GM18520 (cell line): ENCODE measurements around the gene ZNF777.
"Not testable (repeated sequence)": the region's sequence is repeated elsewhere in the genome, so short reads cannot be mapped to it uniquely, and the experiment has no call there.

Experiments used
- ATAC-seq: cut with Tn5 transposase; IDR thresholded peaks from one replicate; pipeline ENCODE4 v1.9.1; 2021; ENCODE audit not compliant: unreplicated experiment

ZNF777 gene

GRCh38 chr7:149460493-149461277 is at the start of gene ZNF777:
ZNF777 (minus strand) TSS chr7:149461062; CDS start chr7:149456022, 5,040 bp downstream.
- ATAC-seq, result peak; percentile 96

DNA sequence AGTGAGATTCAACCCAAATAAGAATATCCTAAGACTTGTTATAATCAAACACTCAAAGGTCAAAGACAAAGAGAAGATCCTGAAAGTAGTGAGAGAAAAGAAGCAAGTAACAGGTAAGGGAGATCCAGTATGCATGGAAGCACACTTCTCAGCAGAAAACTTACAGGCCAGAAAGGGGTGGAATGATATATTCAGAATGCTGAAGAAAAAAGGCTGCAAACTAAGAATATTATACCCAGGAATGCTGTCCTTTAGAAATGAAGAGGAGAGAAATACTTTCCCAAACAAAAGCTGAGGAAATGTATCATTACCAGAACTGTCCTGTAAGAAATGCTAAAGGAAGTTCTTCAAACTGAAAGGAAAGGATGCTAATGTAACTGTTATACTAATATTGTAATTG is 49.4 kb upstream of the ZNF777 start:
- no peak for ATAC-seq

- no peak for ATAC-seq
These were observed 48.9 kb upstream of the ZNF777 start for GRCh38 chr7:149509774-149510173.

- ATAC-seq, result no peak
These were observed 44.7 kb upstream of the ZNF777 start for GRCh38 chr7:149505551-149505950.

- ATAC-seq, result no peak
These were observed 40.8 kb upstream of the ZNF777 start for GRCh38 chr7:149501651-149502050.

DNA sequence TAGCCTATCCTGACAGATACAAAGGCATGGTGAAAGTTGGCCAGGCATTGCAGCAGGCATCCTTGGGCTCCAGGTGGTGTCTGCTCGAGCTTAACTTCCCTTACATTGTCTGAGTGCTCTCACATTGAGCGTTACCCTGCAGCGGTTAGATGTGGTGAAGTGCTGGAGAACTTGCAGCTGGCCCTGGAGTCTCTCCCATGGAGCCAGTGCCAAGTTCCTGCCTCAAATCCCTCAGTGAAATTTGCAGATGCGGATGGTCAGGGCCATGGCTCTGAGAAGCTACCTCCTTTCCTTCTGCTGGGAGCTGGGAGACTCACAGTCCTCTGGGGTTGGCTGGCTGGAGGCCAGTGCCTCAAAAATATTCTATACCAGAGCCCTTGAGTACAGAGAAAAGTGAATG is 40.0 kb upstream of the ZNF777 start:
- ATAC-seq, result no peak

GRCh38 chr7:149500201-149500600 is 39.3 kb upstream of the ZNF777 start:
- ATAC-seq, result no peak

- ATAC-seq, result no peak
These were observed 37.9 kb upstream of the ZNF777 start for GRCh38 chr7:149498811-149499210.

- ATAC-seq, result peak; percentile 93
These were observed 36.8 kb upstream of the ZNF777 start, which contains the start of gene ZNF746 for GRCh38 chr7:149497467-149498261. ZNF746 (minus strand) TSS chr7:149497809; CDS start chr7:149497536, 273 bp downstream.

- ATAC-seq, result peak; percentile 7
These were observed 36.0 kb upstream of the ZNF777 start for GRCh38 chr7:149496642-149497391.

GRCh38 chr7:149495785-149496641 is 35.2 kb upstream of the ZNF777 start:
- no peak for ATAC-seq

GRCh38 chr7:149494738-149495368 is 34.0 kb upstream of the ZNF777 start:
- no peak for ATAC-seq

- not testable (repeated sequence) for ATAC-seq
These were observed 33.1 kb upstream of the ZNF777 start for GRCh38 chr7:149493975-149494374.

- ATAC-seq, result no peak
These were observed 32.5 kb upstream of the ZNF777 start for GRCh38 chr7:149493366-149493765.

- no peak for ATAC-seq
These were observed 29.4 kb upstream of the ZNF777 start for GRCh38 chr7:149490083-149490760.

DNA sequence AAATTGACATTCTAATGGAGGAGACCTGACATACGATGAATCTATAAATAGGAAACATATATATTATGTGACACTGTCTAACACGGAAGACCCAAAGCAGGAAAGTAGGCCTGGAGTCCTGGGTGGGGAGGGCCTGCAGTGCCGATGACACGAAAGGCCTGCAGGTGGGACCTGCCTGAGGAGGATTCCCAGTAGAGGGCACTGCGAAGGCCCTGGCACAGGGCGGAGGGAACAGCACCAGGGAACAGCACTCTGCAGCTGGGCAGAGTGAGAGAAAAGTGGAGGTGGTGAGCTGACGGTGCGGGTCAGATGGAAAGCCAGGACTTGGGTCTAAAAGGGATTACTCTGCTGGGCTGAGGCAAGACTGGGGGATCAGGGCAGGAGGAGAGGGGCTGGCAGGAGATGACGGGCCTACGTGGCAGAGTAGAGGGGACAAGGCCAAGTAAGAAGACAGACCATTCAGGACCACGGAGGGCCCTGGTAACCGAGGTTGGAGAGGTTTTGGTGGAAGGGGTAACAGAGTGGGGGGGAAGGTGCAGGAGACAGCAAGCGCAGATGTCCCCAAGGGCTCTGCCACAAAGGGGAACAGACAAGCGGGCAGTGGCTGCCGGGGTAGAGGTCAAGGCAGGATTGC is 28.6 kb upstream of the ZNF777 start:
- no peak for ATAC-seq

GRCh38 chr7:149479568-149479967 is 18.7 kb upstream of the ZNF777 start:
- ATAC-seq, result no peak

DNA sequence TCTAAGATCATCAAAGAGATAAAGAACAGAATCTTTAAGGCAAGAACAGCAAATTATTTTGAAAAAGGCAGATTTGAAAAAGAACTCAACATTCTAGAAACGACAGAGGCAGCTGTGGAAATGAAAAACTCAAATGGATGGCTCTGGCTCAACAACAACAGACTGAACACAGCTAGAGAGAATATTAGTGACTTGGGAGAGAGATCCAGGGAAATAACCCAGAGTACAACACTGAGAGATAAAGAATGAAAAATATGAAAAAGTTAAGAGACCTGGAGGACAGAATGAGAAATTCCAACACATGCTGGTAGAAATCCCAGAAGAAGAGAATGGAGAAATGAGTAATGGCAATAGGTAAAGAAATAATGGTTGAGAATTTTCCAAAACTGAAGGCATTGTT is 17.9 kb upstream of the ZNF777 start:
- no peak for ATAC-seq
